ENCODE data around the gene MISP3. TPM values are rescaled to one million over a fixed set of nuclear protein-coding genes. Genes with fewer than 3 reads are reported as not detected.

MISP3 gene
- total and polyA plus RNA-seq, 9 of the 15 experiments (the other 6 are each of a cell fraction or from before 2014, with no cell fraction given) = 0.25 to 5.6 (median 1.6) TPM

DNA sequence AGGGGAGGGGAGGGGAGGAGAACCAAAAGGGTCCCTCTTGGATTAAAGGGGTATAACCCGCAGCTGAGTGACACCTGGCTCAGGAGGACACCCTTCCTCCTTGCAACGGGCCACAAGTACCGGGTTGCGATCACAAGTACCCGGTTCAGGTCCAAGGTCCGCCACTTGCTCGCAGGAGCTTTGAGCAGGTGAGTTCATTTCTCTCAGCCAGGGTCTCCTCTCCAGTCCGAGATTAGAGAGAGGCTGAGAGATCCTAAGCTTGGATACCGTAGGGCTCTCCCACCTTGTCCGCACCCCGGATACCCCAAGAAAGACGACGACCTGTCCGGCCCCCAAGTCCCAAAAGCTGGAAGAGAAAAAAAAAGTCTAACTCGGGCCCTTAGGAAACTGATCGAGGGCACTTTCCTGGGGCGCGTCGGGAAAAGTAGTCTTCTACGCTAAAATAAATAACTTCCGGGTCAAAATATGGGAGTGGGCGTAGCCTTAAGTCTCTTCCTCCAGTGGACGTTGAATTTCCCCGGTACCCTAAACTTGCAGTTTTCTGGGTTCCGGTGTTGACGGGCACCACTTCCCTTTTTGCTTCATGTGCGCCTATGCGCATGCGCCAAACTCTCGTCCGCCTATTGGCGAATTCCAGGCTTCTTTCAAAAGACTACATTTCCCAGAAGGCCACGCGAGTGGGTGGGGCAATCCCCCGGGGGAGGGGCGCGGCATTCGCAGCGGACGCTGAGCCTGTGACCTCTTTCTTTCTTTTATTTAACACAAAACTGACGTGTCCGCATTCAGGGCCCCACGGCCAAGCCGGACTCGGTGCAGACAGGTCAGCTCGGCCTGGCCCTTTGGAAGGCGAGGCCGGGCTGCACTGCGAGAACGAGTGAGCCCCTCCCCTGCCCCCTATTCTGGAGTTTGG, 8.6 kb downstream of the MISP3 start (continued):
- TF ChIP-seq, protein P1, sequence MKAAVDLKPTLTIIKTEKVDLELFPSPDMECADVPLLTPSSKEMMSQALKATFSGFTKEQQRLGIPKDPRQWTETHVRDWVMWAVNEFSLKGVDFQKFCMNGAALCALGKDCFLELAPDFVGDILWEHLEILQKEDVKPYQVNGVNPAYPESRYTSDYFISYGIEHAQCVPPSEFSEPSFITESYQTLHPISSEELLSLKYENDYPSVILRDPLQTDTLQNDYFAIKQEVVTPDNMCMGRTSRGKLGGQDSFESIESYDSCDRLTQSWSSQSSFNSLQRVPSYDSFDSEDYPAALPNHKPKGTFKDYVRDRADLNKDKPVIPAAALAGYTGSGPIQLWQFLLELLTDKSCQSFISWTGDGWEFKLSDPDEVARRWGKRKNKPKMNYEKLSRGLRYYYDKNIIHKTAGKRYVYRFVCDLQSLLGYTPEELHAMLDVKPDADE (conservative IDR thresholded peaks at IDR 0.05; ENCODE audit: control insufficient read depth, low read depth, low read length) = peak; percentile 97
- TF ChIP-seq ZNF707 (CRISPR knock-in tag; conservative IDR thresholded peaks at IDR 0.05) = no peak
- TF ChIP-seq, protein P2, sequence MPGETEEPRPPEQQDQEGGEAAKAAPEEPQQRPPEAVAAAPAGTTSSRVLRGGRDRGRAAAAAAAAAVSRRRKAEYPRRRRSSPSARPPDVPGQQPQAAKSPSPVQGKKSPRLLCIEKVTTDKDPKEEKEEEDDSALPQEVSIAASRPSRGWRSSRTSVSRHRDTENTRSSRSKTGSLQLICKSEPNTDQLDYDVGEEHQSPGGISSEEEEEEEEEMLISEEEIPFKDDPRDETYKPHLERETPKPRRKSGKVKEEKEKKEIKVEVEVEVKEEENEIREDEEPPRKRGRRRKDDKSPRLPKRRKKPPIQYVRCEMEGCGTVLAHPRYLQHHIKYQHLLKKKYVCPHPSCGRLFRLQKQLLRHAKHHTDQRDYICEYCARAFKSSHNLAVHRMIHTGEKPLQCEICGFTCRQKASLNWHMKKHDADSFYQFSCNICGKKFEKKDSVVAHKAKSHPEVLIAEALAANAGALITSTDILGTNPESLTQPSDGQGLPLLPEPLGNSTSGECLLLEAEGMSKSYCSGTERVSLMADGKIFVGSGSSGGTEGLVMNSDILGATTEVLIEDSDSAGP (CRISPR knock-in tag; IDR thresholded peaks at IDR 0.05) = no peak
- TF ChIP-seq STAG1 (CRISPR knock-in tag; IDR thresholded peaks at IDR 0.05; ENCODE audit: borderline replicate concordance) = no peak
- TF ChIP-seq HMG20B (CRISPR knock-in tag; IDR thresholded peaks at IDR 0.05) = no peak
- no peak for TF ChIP-seq FOXJ2 (tag; IDR thresholded peaks at IDR 0.05)
- TF ChIP-seq, protein P3, sequence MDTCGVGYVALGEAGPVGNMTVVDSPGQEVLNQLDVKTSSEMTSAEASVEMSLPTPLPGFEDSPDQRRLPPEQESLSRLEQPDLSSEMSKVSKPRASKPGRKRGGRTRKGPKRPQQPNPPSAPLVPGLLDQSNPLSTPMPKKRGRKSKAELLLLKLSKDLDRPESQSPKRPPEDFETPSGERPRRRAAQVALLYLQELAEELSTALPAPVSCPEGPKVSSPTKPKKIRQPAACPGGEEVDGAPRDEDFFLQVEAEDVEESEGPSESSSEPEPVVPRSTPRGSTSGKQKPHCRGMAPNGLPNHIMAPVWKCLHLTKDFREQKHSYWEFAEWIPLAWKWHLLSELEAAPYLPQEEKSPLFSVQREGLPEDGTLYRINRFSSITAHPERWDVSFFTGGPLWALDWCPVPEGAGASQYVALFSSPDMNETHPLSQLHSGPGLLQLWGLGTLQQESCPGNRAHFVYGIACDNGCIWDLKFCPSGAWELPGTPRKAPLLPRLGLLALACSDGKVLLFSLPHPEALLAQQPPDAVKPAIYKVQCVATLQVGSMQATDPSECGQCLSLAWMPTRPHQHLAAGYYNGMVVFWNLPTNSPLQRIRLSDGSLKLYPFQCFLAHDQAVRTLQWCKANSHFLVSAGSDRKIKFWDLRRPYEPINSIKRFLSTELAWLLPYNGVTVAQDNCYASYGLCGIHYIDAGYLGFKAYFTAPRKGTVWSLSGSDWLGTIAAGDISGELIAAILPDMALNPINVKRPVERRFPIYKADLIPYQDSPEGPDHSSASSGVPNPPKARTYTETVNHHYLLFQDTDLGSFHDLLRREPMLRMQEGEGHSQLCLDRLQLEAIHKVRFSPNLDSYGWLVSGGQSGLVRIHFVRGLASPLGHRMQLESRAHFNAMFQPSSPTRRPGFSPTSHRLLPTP (IDR thresholded peaks at IDR 0.05; ENCODE audit: borderline replicate concordance, extremely low read depth, insufficient read length) = no peak
- no peak for TF ChIP-seq ZNF431 (CRISPR knock-in tag; IDR thresholded peaks at IDR 0.05)
- TF ChIP-seq FOXM1 (IDR thresholded peaks at IDR 0.05; ENCODE audit: low read depth) = no peak
- TF ChIP-seq FOXM1 (CRISPR knock-in tag; IDR thresholded peaks at IDR 0.05; ENCODE audit: low read depth) = no peak
- no peak for TF ChIP-seq RBM39 (optimal IDR thresholded peaks at IDR 0.05; ENCODE audit: low read depth, low read length)
- TF ChIP-seq BMI1 (IDR thresholded peaks at IDR 0.05; ENCODE audit: low read length) = no peak
- TF ChIP-seq, protein P4, sequence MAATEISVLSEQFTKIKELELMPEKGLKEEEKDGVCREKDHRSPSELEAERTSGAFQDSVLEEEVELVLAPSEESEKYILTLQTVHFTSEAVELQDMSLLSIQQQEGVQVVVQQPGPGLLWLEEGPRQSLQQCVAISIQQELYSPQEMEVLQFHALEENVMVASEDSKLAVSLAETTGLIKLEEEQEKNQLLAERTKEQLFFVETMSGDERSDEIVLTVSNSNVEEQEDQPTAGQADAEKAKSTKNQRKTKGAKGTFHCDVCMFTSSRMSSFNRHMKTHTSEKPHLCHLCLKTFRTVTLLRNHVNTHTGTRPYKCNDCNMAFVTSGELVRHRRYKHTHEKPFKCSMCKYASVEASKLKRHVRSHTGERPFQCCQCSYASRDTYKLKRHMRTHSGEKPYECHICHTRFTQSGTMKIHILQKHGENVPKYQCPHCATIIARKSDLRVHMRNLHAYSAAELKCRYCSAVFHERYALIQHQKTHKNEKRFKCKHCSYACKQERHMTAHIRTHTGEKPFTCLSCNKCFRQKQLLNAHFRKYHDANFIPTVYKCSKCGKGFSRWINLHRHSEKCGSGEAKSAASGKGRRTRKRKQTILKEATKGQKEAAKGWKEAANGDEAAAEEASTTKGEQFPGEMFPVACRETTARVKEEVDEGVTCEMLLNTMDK (IDR thresholded peaks at IDR 0.05; ENCODE audit: borderline replicate concordance, insufficient read depth, low read depth, low read length, poor library complexity, severe bottlenecking) = no peak
- TF ChIP-seq RB1 (IDR thresholded peaks at IDR 0.05; ENCODE audit: low read depth) = peak; percentile 48; the same call in 1 of the 2 replicates
- no peak for TF ChIP-seq SMARCA5 (IDR thresholded peaks at IDR 0.05)
- TF ChIP-seq ARID1B (IDR thresholded peaks at IDR 0.05) = no peak
- no peak for TF ChIP-seq MCM5 (IDR thresholded peaks at IDR 0.05; ENCODE audit: low read depth)
- no peak for TF ChIP-seq MCM2 (IDR thresholded peaks at IDR 0.05; ENCODE audit: low read depth)
